Muscle of leg (tissue), 11 donors: Measurements from ENCODE around the gene TMEM86B. TPM values are rescaled to one million over a fixed set of nuclear protein-coding genes. Genes with fewer than 3 reads are reported as not detected.

Experiments used
- DNase-seq: peaks from one replicate; pipeline ENCODE4 v3.0.0; 2013
- H3K27ac ChIP-seq: one replicate; pipeline ENCODE4 v1.5.1; 2013; ENCODE audit warnings: mild to moderate bottlenecking, low read length, control low read depth
- H3K27me3 ChIP-seq: one replicate; pipeline ENCODE4 v1.6.1; 2013; ENCODE audit warnings: low read length; ENCODE audit not compliant: control insufficient read depth, insufficient read depth
- H3K36me3 ChIP-seq: one replicate; pipeline ENCODE4 v1.6.1; 2013; ENCODE audit warnings: low read length; ENCODE audit not compliant: control insufficient read depth, insufficient read depth
- H3K4me1 ChIP-seq: one replicate; pipeline ENCODE4 v1.6.1; 2013; ENCODE audit warnings: low read length; ENCODE audit not compliant: control insufficient read depth, insufficient read depth
- H3K4me3 ChIP-seq: one replicate; pipeline ENCODE4 v1.5.1; 2013; ENCODE audit warnings: low read length, control low read depth
- H3K9me3 ChIP-seq: replicated peaks from 2 replicates; pipeline ENCODE4 v1.6.1; 2013; ENCODE audit warnings: low read depth, low read length; ENCODE audit not compliant: control insufficient read depth
- WGBS: methylation state at CpG from one replicate; pipeline ENCODE4 v1.1.5; 2013; ENCODE audit warnings: missing lambda C conversion rate; ENCODE audit not compliant: insufficient coverage; 5-methylcytosine and 5-hydroxymethylcytosine counted together
- polyA plus RNA-seq, 8 donors: library from polyadenylated mRNA; unstranded; fragments of 120-200 nt; gene quantifications; one replicate each; pipeline versions ENCODE4 v1.2.1 to v1.2.3, GENCODE V29; 2013; ENCODE audit warnings: inconsistent platforms in 1 of 8, low replicate concordance in 1 of 8; ENCODE audit not compliant: insufficient read length in 8 of 8, insufficient read depth in 1 of 8
- total RNA-seq: library from RNA; stranded (reverse); fragments of 120-200 nt; gene quantifications from one replicate; pipeline ENCODE4 v1.2.4, GENCODE V29; 2013

The TMEM86B gene
- total and polyA plus RNA-seq, 9 donors, result 1.1 to 4.8 (median 2.7) TPM

DNA sequence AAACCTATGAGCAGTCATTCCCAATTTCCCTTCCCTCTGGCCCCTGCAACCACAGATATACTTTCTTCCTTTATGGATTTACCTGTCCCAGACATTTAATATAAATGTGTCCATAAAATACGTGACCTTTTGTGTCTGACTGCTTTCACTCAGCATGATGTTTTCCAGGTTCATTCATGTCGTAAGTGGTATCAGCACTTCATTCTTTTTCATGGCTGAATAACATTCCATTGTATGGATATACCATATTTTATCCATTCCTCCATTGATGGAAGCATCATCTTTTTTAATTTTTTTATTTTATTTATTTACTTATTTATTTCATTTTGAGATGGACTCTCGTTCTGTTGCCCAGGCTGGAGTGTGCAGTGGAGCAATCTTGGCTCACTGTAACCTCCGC, 38.3 kb upstream of the TMEM86B start:
- peaks cover 28% of the 10 kb centered on the region for H3K36me3 ChIP-seq
- DNase-seq, result no peak

GRCh38 chr19:55266404-55266803, 37.8 kb upstream of the TMEM86B start:
- no peak overlapping the region for H3K4me3 ChIP-seq
- no peaks in the 10 kb centered on the region for H3K27me3 ChIP-seq
- WGBS, result no CpG with 5 or more reads among the region's 3 CpGs
- no peak overlapping the region for H3K27ac ChIP-seq
- no peaks in the 10 kb centered on the region for H3K4me1 ChIP-seq
- peaks cover 25% of the 10 kb centered on the region for H3K36me3 ChIP-seq
- no peak for DNase-seq
- no peaks in the 10 kb centered on the region for H3K9me3 ChIP-seq

More for the DNA sequence above, 38.3 kb upstream of the TMEM86B start:
- H3K4me3 ChIP-seq, result no peak overlapping the region
- no peaks in the 10 kb centered on the region for H3K27me3 ChIP-seq
- H3K27ac ChIP-seq, result no peak overlapping the region
- WGBS, result 92% methylated on average over 2 of the region's 4 CpGs
- H3K9me3 ChIP-seq, result no peaks in the 10 kb centered on the region
- no peaks in the 10 kb centered on the region for H3K4me1 ChIP-seq

DNA sequence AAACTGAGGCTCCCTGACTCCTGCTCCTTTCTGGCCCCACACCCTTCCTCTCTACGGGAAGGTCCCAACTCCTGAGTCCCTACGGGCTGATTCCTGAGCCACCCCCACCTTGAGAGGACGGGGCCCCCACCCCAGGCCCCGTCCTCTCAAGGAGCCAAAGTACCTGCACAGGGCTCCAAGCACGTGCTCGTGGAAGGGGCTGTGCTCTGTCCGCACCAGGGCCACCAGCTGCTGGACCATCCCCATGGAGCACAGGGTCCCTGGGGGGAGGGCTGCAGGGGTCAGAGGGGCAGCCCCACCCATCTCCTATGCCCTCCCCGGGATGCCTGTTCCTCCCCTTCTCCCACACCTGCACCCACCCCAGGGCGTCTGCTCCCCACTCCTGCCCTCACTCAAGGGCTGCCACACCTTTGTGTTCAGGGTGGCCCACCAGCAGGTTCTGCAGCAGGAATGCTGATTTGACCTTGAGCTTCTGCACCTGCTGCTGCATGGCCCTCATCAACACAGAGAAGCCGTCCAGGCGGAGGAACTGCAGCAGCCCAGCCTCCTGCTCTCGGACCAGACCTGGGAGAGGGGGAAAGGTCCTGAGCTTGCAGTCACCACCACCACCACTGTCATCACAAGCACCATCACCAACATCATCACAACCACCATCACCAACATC, 37.3 kb upstream of the TMEM86B start:
- no peak overlapping the region for H3K4me3 ChIP-seq
- 95% methylated on average over 7 of the region's 12 CpGs for WGBS
- no peaks in the 10 kb centered on the region for H3K4me1 ChIP-seq
- peaks cover 21% of the 10 kb centered on the region for H3K36me3 ChIP-seq
- H3K9me3 ChIP-seq, result no peaks in the 10 kb centered on the region
- H3K27me3 ChIP-seq, result no peaks in the 10 kb centered on the region
- no peak for DNase-seq
- no peak overlapping the region for H3K27ac ChIP-seq

GRCh38 chr19:55265173-55265572, 36.6 kb upstream of the TMEM86B start:
- no peaks in the 10 kb centered on the region for H3K4me1 ChIP-seq
- peaks cover 15% of the 10 kb centered on the region for H3K36me3 ChIP-seq

DNA sequence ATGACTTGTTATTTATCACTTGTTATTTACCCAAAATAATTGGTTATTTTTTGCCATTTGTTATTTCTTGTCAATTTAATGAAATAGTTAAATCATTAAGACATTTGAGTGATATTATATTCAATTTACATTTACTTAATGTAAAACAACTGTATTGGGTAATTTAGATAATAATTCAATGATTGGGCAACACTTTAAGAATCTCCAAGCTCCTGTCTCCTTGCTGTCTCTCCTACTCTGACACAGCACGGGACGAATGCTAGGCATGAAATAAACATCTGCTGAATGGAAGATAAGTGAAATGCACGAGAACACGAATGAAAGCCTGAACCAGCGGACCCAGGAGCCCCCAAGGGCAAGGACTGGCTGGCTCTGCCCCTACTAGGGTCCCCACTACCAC, 36.0 kb upstream of the TMEM86B start:
- peaks cover 9% of the 10 kb centered on the region for H3K36me3 ChIP-seq
- H3K4me1 ChIP-seq, result peaks cover 5% of the 10 kb centered on the region
- H3K27ac ChIP-seq, result no peak overlapping the region
- H3K4me3 ChIP-seq, result no peak overlapping the region
- 60% methylated on average over 2 of the region's 5 CpGs for WGBS
- H3K9me3 ChIP-seq, result no peaks in the 10 kb centered on the region
- H3K27me3 ChIP-seq, result no peaks in the 10 kb centered on the region
- no peak for DNase-seq

More at GRCh38 chr19:55265173-55265572, 36.6 kb upstream of the TMEM86B start:
- no peak for DNase-seq
- Histone ChIP-seq H3K27me3 (no peaks in the 10 kb centered on the region), H3K9me3 (no peaks in the 10 kb centered on the region), H3K27ac (no peak overlapping the region), H3K4me3 (no peak overlapping the region)
- 94% methylated on average over 12 of the region's 16 CpGs for WGBS

DNA sequence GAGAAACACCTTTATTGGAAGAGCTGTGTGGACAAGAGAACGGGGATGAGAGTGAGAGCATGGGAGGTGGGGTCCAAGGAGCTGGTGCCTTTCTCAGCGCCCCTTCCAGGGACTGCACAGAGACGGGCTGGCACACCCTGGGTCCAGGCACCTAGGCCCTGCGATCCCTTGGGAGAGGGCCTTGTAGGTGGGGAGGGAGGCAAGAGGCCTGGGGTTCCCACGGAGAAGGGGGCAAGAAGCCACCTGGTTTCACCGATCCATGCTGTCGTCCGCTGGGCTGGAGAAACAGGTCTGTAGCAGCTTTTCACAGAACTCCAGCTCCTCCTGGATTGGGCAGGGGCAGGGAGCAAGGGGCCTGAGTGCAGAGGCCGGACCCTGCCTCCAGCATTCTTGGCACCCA, 33.8 kb upstream of the TMEM86B start:
- Histone ChIP-seq H3K4me3 (no peak overlapping the region), H3K4me1 (peaks cover 10% of the 10 kb centered on the region), H3K9me3 (no peaks in the 10 kb centered on the region), H3K27ac (no peak overlapping the region), H3K27me3 (no peaks in the 10 kb centered on the region), H3K36me3 (peaks cover 5% of the 10 kb centered on the region)
- DNase-seq, result no peak
- 90% methylated on average over 8 of the region's 9 CpGs for WGBS

DNA sequence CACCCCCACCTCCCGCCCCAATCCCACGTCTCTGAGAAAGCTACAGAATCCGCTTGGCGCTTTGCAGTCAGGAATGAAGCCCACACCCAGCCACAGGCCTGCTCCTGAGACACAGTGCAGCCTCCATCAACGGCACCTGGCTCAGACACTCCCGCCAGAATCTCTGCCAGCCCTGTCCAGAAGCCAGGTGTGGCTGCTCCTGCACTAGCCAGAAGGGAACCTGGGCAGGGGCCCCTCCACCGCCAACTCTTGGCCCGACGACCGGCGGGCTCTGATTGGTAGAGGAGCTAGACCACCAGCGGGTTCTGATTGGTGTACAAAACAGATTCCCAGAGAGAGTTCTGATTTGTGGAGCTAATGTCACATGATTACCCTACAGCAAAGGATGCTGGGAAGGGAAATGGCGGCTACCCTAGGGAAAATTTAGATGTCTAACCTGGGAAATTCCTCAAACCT, 33.1 kb upstream of the TMEM86B start:
- Histone ChIP-seq H3K27ac (no peak overlapping the region), H3K4me1 (peaks cover 17% of the 10 kb centered on the region), H3K9me3 (no peaks in the 10 kb centered on the region), H3K36me3 (peaks cover 5% of the 10 kb centered on the region), H3K4me3 (no peak overlapping the region), H3K27me3 (no peaks in the 10 kb centered on the region)
- DNase-seq, result no peak
- 84% methylated on average over 11 of the region's 13 CpGs for WGBS

GRCh38 chr19:55259540-55260210, 31.1 kb upstream of the TMEM86B start:
- peak overlapping the region; percentile 29 for H3K4me3 ChIP-seq
- no peak for DNase-seq
- H3K9me3 ChIP-seq, result no peaks in the 10 kb centered on the region
- peaks cover 33% of the 10 kb centered on the region for H3K4me1 ChIP-seq
- WGBS, result 38% methylated on average over 20 of the region's 29 CpGs
- no peaks in the 10 kb centered on the region for H3K27me3 ChIP-seq
- peak overlapping the region; percentile 88 for H3K27ac ChIP-seq
- H3K36me3 ChIP-seq, result peaks cover 9% of the 10 kb centered on the region

DNA sequence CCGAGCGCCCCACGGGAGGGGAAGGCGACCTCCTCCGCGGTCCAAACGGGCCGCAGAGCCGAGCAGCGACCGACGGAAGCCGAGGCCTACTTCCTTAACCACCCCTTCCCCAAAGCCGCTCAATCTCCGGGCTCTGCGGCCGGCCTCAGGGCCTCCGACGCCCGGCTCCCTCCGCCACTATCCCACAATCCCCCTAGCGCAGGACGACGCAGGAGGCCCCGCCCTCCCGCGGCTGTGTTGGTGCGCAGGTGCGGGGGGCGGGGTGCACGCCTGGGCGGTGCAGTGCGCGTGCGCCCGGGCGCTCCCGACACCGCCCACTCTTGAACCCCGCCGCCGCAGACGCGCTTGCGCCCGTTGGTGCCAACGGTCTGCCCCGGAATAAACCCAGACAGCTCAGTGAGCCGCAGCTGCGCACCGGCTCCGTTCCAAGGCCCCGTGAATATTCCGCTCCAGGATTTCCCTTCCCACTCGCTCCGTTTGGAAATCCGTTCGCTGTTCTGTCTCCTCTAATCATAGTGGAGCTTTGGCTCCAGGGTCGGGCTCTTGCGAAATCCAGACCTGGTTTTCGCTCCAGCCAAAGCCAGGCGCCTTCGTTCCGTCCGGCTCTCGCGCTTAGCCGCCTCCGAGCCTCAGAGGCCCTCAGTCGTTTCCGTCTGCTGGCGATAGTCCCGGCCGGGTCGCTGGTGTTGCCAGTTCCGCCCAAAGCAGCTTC, 30.4 kb upstream of the TMEM86B start, which contains the start of gene PPP6R1:
PPP6R1 (minus strand) TSS at position 190 of the 712 bp plus-strand sequence. CDS start 11,914 bp downstream, outside the sequence.
- DNase-seq, result peak; percentile 100
- Histone ChIP-seq H3K9me3 (no peaks in the 10 kb centered on the region), H3K27ac (peak within 1 kb of the TSS; percentile 94), H3K4me3 (peak within 1 kb of the TSS; percentile 88), H3K36me3 (peaks cover 9% of the 10 kb centered on the region), H3K4me1 (peaks cover 37% of the 10 kb centered on the region), H3K27me3 (no peaks in the 10 kb centered on the region)
- WGBS, result under 1% methylated on average over 60 of the region's 76 CpGs

DNA sequence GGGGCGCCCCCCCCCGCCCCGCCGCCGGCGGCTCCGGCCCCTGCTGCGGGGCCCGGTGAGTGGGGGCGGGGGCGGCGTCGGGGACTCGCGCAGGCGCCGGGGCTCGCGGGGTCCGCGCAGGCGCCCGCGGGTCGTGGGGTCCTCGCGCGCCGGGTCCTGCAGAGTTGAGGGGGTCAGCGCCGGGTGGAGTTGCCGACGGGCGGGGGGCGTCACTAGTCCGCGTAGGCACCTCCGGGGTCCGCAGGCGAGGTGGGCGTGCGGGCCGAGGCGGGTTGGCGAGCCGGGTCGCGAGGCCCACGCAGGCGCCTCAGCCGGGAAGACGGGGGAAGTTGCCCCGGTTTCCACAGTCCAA, 29.9 kb upstream of the TMEM86B start:
- H3K36me3 ChIP-seq, result peaks cover 9% of the 10 kb centered on the region
- no peaks in the 10 kb centered on the region for H3K9me3 ChIP-seq
- peaks cover 41% of the 10 kb centered on the region for H3K4me1 ChIP-seq
- H3K27ac ChIP-seq, result peak overlapping the region; percentile 94
- H3K27me3 ChIP-seq, result no peaks in the 10 kb centered on the region
- H3K4me3 ChIP-seq, result peak overlapping the region; percentile 88
- DNase-seq, result no peak
- WGBS, result under 1% methylated on average over 51 of the region's 53 CpGs
